Hematopoietic multipotent progenitor cell treated with erythropoietin and hydrocortisone succinate and interleukin-3 and kit ligand, for 6 days (in vitro differentiated cells): Measurements from ENCODE around the gene CREB3.
A peak's percentile ranks its signal among the peaks of the same experiment; 100 is the strongest.

Source experiments
- DNase-seq: peaks from one replicate; pipeline ENCODE4 v3.0.0-alpha.2; 2015

CREB3 gene

DNA sequence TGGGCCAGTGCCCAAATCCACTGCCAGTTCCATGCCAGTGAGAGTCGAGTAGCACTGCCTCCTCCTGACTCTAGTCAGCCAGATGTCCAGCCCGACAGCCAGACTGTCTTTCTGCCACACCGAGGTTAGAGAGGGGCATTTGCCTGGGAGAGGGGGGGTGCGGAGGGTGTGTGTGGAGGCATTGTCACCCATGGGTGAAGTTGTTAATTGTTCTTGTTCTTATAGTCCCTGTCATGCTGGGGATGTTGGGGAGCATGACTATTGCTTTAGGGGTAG, 17.7 kb downstream of the CREB3 start:
- no peak for DNase-seq

DNA sequence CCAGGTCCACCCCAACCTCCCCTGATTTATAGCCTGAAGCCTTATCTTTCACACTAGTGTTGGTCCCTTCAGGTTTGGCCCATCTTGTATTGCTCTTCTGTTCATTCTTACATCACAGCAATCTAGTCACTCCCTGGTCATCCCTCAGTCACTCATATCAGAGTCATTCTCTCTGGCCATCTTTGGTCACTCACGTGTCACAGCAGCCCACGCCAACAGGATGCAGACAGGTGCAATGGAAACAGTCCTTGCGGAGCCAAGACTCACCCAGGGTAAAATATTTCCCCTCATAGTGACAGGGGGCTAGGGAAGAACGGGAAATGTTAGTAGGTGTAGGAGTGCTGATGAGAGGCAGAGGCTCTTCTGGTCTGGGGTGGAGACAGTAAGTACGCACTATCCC, 21.0 kb downstream of the CREB3 start:
- no peak for DNase-seq

GRCh38 chr9:35754264-35754663, 21.8 kb downstream of the CREB3 start, which contains the start of gene MSMP:
TSS of gene MSMP (minus strand) at chr9:35754276. CDS start at chr9:35754129, 147 bp downstream.
- no peak for DNase-seq

- peak; percentile 41 for DNase-seq
Measured at GRCh38 chr9:35755071-35755470, 22.6 kb downstream of the CREB3 start.

- peak; percentile 90 for DNase-seq
Measured at GRCh38 chr9:35756275-35757225, 24.1 kb downstream of the CREB3 start.

- DNase-seq: peak; percentile 69
Measured at GRCh38 chr9:35757226-35757891, 24.9 kb downstream of the CREB3 start.

- no peak for DNase-seq
Measured at GRCh38 chr9:35757892-35758275, 25.4 kb downstream of the CREB3 start.

GRCh38 chr9:35758475-35759050, 26.1 kb downstream of the CREB3 start:
- no peak for DNase-seq

DNA sequence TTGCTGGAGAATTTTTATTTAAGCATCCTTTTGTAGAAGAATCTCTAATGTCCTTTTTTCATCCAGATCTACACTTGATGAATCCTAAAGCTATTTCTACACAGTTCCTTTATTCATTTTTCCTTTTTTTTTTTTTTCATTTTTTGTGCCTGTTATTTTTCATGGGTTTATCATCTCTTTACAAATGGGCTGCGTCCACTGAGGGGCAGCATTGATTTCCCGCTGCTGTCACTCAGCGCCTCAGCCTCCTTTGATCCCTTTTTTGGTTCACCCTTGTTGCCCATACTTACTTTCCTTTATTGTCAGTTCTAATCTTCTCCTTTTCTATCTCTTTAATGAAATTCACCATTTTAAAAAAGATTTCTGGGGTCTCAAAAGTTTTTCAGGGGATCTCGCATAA, 27.3 kb downstream of the CREB3 start:
- DNase-seq: no peak

- DNase-seq: no peak
Measured at GRCh38 chr9:35760651-35761050, 28.2 kb downstream of the CREB3 start.

DNA sequence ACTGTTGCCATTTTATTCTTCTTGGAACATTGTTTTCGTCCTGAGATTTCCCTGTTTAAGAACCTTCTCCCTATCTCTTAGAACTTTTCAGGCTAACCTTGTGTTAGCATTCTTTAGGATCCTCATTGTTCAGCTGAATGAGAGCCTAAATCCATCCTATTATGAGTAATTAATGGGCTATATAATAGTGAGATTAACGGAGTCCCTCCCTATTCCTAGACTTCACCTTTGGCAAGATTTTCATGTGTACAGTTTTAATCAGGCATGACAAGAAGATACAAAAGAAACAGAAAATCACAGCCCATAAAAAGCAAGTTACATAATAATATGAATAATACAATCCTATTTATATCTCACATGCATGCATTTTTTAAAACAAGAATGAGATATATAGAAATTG, 30.7 kb downstream of the CREB3 start:
- no peak for DNase-seq

DNA sequence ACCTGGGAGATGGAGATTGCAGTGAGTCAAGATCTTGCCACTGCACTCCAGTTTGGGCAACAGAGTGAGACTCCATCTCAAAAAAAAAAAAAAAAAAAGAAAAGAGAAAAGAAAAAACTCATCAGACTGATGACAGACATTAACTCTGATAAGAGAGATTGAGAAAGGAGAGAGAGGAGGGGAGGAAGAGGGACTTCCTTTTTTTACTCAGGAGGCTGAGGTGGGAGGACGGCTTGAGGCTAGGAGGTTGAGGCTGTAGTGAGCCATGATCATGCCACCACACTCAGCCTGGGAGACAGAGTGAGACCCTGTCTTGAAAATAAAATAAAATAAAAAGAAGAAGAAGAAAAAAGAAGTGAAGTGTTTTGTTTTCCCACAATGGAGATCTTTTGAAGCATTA, 31.3 kb downstream of the CREB3 start:
- DNase-seq: no peak

DNA sequence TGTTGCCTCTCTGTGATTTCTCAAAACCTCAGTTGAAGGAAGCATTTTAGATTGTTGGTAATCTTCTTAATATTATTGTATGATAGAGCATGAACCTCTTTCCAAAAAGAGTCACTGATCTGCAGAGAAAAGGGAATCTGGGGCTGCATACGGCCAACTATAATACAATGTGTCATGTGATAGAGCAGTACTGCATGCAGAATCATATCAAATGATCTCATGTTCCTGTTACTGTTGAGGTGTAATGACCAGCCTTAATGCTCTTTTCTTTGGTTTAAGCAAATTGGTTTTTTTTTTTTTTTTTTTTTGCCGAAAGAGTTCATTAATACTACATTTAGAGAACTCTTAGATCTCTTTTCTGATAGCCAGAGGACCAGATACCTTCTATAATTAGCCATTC, 34.5 kb downstream of the CREB3 start:
- no peak for DNase-seq

GRCh38 chr9:35767458-35767857, 35.0 kb downstream of the CREB3 start:
- no peak for DNase-seq

DNA sequence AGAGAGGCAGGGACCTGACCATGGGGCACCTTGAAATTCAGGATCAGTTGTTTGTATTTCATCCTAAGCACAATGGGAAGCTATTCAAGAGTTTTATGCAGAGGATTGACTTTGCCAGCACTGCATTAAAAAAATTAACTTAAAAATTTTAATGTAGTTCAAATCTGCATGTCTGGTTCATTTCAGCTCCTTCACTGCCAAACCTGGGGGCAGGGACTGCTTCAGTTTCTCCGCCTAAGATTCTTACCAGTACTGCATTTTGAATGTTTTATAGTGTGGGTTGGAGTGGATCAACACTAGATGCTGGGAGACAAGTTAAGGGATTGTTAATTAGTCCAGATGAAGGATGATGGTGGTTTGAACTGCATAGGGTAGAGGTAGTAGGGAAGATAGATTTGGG, 37.3 kb downstream of the CREB3 start:
- no peak for DNase-seq

- DNase-seq: no peak
Measured at GRCh38 chr9:35771075-35771433, 38.6 kb downstream of the CREB3 start.

- DNase-seq: peak; percentile 76
Measured at GRCh38 chr9:35771534-35771933, 39.1 kb downstream of the CREB3 start.

DNA sequence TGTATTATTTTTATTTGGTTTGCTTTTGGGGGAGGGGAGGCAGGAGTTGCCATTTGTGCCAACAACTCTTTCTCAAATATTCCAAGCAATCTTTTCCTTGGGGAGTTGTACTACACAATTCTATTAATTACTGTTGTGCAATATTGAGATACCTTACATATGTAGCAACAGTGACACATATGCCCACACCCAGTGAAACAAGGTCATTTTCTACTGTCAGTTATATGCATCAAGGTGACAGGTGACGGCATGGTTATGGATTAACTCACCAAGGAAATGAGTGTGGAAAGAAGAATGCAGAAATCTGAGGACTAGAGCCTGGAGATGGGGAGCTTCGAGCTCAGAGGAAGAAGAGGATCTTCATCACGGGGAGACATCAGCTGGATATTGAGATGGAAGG, 39.5 kb downstream of the CREB3 start:
- no peak for DNase-seq

GRCh38 chr9:35774907-35775635, 42.6 kb downstream of the CREB3 start:
- DNase-seq: peak; percentile 45

DNA sequence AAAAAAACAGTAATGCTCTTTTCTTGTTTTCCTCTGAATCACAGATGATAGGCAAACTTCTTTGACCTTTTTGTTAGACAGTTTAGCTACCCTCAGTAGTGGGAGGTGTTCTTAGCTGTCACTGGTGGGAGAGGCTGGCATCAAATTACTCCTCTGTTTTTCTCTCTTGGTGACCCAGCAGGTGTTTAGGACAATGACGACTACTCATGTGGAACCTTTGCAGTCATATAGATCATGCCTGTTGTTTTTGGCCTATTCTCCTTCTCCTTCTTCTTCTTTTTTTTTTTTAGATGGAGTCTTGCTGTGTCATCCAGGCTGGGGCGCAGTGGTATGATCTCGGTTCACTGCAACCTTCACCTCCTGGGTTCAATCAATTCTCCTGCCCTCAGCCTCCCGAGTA, 43.6 kb downstream of the CREB3 start:
- no peak for DNase-seq

- DNase-seq: no peak
Measured at GRCh38 chr9:35778496-35778895, 46.0 kb downstream of the CREB3 start.

DNA sequence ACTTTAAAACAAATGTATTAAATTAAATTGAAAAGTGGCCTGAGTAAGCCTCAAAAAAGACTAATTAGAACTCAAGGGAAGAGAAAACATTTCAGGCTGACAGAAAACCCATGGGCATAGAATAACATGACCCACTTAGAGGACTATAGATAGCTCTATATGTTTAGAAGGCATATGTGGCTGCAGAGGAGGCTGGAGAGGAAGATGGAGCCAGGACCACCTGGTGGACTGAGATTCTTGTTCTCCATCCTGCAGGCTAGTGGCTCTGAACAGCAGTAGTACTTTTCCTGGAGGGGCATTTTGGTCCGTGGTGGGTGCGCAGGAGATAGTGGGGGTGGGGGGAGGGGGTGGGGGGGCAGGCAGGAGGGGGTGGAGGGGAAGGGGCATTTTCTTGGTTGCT, 48.6 kb downstream of the CREB3 start:
- no peak for DNase-seq

DNA sequence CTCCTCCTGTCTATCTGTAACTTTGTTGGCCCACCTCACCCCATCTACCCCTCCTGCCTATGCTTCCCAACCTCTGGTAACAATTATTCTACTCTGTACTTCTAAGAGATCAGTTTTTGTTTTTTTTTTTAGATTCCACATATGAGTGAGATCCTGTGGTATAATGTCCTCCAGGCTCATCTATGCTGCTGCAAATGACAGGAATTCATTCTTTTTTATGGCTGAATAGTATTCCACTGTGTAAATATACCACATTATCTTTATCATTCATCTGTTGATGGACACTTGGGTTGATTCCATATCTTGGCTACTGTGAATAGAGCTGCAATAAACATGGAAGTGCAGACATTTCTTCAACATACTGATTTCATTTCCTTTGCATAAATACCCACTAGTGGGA, 51.0 kb downstream of the CREB3 start:
- no peak for DNase-seq
